GM12873 (cell line): ENCODE measurements around the gene FBN3.

Experiments
- TF ChIP-seq, protein P1 (sequence below): IDR thresholded peaks from 2 replicates; pipeline ENCODE4 v1.5.1; 2012; ENCODE audit warnings: low read depth, mild to moderate bottlenecking, moderate library complexity, low read length, control low read depth; ENCODE audit not compliant: insufficient read depth; ENCODE audit errors: missing control alignments

FBN3 gene

DNA sequence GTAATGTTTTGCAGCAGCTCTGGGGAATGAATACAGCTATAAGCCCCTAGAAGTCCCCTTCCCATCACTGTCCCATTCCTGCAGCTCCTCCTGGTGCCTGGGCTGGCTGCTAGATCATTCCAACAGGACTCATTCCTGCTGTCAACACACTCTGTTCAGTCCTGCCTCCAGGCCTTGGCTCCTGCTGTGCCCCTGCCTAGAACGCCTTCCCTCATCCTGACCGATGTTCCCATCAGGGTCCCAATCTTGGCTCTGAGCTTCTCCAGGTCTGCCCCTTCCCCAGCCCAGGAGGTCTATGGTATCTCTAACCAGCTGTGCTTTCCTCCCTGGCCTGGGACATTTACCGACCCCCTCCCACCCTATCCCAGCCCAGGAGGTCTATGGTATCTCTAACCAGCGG lies 48.1 kb downstream of the FBN3 start:
- TF ChIP-seq, protein P1, sequence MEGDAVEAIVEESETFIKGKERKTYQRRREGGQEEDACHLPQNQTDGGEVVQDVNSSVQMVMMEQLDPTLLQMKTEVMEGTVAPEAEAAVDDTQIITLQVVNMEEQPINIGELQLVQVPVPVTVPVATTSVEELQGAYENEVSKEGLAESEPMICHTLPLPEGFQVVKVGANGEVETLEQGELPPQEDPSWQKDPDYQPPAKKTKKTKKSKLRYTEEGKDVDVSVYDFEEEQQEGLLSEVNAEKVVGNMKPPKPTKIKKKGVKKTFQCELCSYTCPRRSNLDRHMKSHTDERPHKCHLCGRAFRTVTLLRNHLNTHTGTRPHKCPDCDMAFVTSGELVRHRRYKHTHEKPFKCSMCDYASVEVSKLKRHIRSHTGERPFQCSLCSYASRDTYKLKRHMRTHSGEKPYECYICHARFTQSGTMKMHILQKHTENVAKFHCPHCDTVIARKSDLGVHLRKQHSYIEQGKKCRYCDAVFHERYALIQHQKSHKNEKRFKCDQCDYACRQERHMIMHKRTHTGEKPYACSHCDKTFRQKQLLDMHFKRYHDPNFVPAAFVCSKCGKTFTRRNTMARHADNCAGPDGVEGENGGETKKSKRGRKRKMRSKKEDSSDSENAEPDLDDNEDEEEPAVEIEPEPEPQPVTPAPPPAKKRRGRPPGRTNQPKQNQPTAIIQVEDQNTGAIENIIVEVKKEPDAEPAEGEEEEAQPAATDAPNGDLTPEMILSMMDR: no peak

DNA sequence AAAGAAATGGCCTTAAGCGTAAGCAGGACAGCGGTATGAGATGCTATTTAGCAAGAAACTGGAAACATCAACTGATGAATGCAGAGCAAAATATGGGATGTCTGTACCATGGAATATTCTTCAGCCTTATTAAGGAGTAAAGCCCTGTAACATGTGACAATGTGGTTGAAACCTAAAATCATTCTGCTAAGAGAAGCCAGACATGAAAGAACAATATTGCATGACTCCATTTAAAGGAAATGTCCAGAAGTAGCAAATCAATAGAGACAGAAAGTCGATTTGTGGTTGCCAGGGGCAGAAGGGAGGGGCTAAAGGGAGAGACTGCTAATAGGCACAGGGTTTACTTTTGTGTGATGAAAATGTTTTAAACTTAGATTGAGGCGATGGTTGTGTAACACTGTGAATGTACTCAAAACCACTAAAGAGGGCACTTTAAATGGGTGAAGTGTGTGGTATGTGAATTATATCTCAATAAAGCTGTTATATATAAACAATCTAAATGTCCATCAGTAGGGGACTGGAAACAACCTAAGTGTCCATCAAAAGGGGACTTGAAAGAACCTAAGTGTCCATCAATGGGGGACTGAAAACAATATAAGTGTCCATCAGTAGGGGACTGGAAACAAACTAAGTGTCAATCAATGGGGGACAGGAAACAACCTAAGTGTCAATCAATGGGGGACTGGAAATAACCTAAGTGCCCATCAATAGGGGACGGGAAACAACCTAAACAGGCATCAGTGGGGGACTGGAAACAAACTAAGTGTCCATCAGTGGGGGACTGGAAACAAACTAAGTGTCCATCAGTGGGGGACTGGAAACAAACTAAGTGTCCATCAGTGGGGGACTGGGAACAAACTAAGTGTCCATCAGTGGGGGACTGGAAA lies 51.5 kb downstream of the FBN3 start:
- TF ChIP-seq, protein P1: no peak

DNA sequence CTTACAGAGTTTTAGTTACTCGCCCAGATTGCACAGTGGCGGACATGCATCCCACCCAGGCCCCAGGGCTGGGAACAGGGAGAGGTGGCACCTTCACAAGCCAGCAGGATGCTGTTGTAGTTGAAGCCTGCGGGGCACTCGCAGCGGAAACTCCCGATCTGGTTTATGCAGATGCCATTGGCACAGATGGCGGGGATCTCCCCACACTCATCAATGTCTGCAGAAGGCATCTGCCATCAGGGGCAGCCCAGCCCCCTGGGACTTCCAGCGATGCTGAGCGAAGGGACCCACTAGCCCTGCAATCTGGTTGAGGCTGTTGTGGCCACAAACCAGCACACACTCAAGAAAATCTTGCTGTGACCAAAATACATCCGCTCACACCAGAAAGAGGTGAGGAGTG lies 52.2 kb downstream of the FBN3 start:
- TF ChIP-seq, protein P1: no peak

DNA sequence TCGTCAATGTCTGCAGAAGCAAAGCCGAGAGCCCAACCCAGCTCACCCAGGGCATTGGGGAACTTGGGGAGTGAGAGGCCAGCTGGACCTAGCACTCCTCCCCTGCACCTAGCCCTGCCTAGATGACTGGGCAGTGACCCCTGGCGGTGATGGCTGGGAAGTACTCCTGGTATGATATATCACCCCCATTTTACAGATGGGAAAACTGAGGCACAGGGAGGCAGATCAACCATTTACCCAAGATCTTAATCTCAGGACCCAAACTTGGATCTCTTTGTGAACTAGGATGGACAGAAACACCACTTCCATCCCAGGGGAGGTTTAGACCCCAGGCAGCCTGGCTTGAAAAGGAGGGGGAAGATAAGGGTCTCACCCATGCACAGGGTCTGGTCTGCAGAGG lies 53.3 kb downstream of the FBN3 start:
- TF ChIP-seq, protein P1: peak; percentile 46

DNA sequence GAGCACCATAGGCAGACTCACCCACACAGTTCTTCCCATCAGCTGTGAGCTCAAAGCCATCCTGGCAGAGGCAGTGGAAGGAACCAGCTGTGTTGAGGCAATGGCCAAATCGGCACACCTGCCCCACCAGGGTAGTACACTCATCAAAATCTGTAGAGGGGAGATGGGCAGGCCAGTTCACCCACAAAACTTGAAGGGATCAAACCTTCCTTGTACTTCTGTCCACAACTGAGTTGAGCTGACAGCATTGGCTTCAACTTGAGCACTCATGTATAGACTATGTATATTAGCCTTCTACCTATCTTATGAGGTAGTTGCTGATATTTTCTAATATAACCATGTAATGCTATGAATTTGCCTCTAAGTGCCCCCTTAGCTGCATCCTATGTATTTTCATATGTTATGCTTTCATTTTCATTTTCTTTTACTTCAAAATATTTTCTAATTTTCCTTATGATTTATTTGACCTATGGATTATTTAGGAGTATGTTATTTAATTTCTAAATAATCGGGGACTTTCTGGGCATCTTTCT lies 54.0 kb downstream of the FBN3 start:
- TF ChIP-seq, protein P1: no peak

DNA sequence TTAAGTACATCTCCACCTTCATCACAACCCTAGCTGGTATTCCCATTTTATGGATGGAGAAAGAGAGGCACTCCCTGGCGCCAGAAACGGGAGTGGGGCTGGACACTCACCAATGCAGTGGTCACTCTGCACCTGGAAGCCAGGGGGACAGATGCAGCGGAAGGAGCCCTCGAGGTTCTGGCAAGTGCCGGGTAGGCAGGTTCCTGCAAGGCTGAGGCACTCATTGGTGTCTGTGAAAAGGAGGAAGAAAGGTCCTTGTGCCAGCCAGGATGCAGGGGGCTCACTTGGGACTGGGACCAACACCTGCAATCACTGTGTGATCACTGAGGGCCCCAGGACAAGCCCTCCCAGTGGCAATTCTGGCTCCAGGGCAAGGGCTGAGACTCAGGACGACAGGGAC lies 55.1 kb downstream of the FBN3 start:
- TF ChIP-seq, protein P1: no peak

DNA sequence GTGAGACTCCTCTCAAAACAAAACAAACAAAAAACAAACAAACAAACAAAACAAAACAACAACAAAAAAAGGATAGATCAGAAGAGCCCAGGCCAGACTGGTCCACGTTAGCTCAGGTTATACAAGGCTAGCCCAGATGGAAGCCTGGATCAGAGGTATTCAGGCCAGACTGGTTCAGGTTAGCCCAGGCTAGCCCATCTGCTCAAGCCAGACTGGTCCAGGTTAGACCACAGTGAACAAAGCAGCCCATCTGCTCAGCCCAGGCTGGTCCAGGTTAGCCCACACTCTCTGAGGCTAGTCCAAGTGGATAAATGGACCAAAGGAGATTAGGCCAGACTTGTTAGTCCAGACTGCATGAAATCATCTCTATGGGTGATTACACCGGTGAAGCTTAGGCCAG lies 55.7 kb downstream of the FBN3 start:
- TF ChIP-seq, protein P1: no peak
